GM19395 (cell line): ENCODE results near the gene SPRYD3.
A peak's percentile ranks its signal among the peaks of the same experiment; 100 is the strongest.
"Not testable (repeated sequence)": the region's sequence is repeated elsewhere in the genome, so short reads cannot be mapped to it uniquely, and the experiment has no call there.

ENCODE experiments used
- ATAC-seq: cut with Tn5 transposase; IDR thresholded peaks from one replicate; pipeline ENCODE4 v1.9.1; 2021; ENCODE audit warnings: mild to moderate bottlenecking, moderate library complexity; ENCODE audit not compliant: unreplicated experiment

The SPRYD3 gene

GRCh38 chr12:53102883-53103807 is 24.0 kb upstream of the SPRYD3 start, which contains the start of gene SOAT2:
Gene SOAT2 (plus strand): TSS chr12:53103486. CDS start chr12:53103578, 92 bp downstream.
- ATAC-seq = peak; percentile 54

- no peak for ATAC-seq
Measured at GRCh38 chr12:53101931-53102781, 23.0 kb upstream of the SPRYD3 start.

GRCh38 chr12:53101266-53101665 is 22.1 kb upstream of the SPRYD3 start:
- no peak for ATAC-seq

- ATAC-seq = no peak
Measured at GRCh38 chr12:53100466-53101151, 21.4 kb upstream of the SPRYD3 start.

GRCh38 chr12:53099071-53099882 is 20.1 kb upstream of the SPRYD3 start:
- ATAC-seq = no peak

- ATAC-seq = no peak
Measured at GRCh38 chr12:53098354-53098981, 19.3 kb upstream of the SPRYD3 start.

GRCh38 chr12:53097564-53098353 is 18.6 kb upstream of the SPRYD3 start, which contains the start of gene IGFBP6:
Gene IGFBP6 (plus strand): TSS chr12:53097667. CDS start chr12:53097718, 51 bp downstream.
- no peak for ATAC-seq

GRCh38 chr12:53097207-53097563 is 18.0 kb upstream of the SPRYD3 start:
- ATAC-seq = no peak

- no peak for ATAC-seq
Measured at GRCh38 chr12:53096759-53097158, 17.6 kb upstream of the SPRYD3 start.

- ATAC-seq = no peak
Measured at GRCh38 chr12:53096089-53096741, 17.0 kb upstream of the SPRYD3 start.

GRCh38 chr12:53095596-53095895 is 16.4 kb upstream of the SPRYD3 start:
- not testable (repeated sequence) for ATAC-seq

GRCh38 chr12:53094796-53095595 is 15.8 kb upstream of the SPRYD3 start:
- ATAC-seq = not testable (repeated sequence)

- no peak for ATAC-seq
Measured at GRCh38 chr12:53094394-53094787, 15.2 kb upstream of the SPRYD3 start.

- ATAC-seq = no peak
Measured at GRCh38 chr12:53093777-53094393, 14.7 kb upstream of the SPRYD3 start.

GRCh38 chr12:53091756-53092155 is 12.6 kb upstream of the SPRYD3 start:
- no peak for ATAC-seq

GRCh38 chr12:53090554-53090953 is 11.4 kb upstream of the SPRYD3 start:
- no peak for ATAC-seq

- no peak for ATAC-seq
Measured at GRCh38 chr12:53090105-53090504, 10.9 kb upstream of the SPRYD3 start.
